ENCODE measurements around the gene MRPS11. TPM values are rescaled to one million over a fixed set of nuclear protein-coding genes. Genes with fewer than 3 reads are reported as not detected.

MRPS11 gene
- total and polyA plus RNA-seq, 10 of the 15 experiments (the other 5 are each of a cell fraction or from before 2014, with no cell fraction given) = 37.1 to 148 (median 68.7) TPM

GRCh38 chr15:88426304-88426703, 41.2 kb upstream of the MRPS11 start (continued):
- TF ChIP-seq MLLT1 (IDR thresholded peaks at IDR 0.05) = no peak

- Histone ChIP-seq H4K20me1 (ENCODE audit: control insufficient read depth, insufficient read depth) (no peaks in the 10 kb centered on the region), H3K4me2 (ENCODE audit: control insufficient read depth, insufficient read depth) (no peak overlapping the region), H2AFZ (ENCODE audit: control insufficient read depth, low read depth, low read length) (no peak overlapping the region), H3K9ac (ENCODE audit: control insufficient read depth, insufficient read depth, low read length) (no peak overlapping the region), H3K4me3 (no peak overlapping the region), H3K9me3 (replicated peaks; ENCODE audit: control insufficient read depth, insufficient read depth, low read length) (no peaks in the 10 kb centered on the region), H3K27ac (ENCODE audit: control insufficient read depth, insufficient read depth) (no peak overlapping the region), H3K27me3 (replicated peaks in 1 of 2; ENCODE audit: control insufficient read depth in 2 of 2, insufficient read depth in 2 of 2, low read length in 1 of 2) (peaks cover 2 to 8% of the 10 kb centered on the region in 2 experiments; a peak in 2 of 4 replicates), H3K4me1 (ENCODE audit: control insufficient read depth, insufficient read depth, low read length) (no peaks in the 10 kb centered on the region), H3K79me2 (ENCODE audit: control insufficient read depth, insufficient read depth, low read length) (no peaks in the 10 kb centered on the region), H3K36me3 (ENCODE audit: control insufficient read depth in 2 of 2, insufficient read depth in 2 of 2, low read length in 1 of 2) (no peaks in the 10 kb centered on the region)
- DNase-seq (ENCODE audit: low read depth, low spot score) (no peak), ATAC-seq (no peak), FAIRE-seq (no peak)
- RAD21 ChIA-PET (ENCODE audit: unreplicated experiment) = no interaction called here
- TF ChIP-seq CBX5 (IDR thresholded peaks at IDR 0.05; ENCODE audit: low read depth) = no peak
- TF ChIP-seq FOS (IDR thresholded peaks at IDR 0.05; ENCODE audit: borderline replicate concordance, extremely low read depth, insufficient read length) = no peak
- no peak for TF ChIP-seq ASH2L (IDR thresholded peaks at IDR 0.05; ENCODE audit: borderline replicate concordance, low read depth)
- no peak for TF ChIP-seq HCFC1 (IDR thresholded peaks at IDR 0.05; ENCODE audit: low read length)
- TF ChIP-seq, protein P1, sequence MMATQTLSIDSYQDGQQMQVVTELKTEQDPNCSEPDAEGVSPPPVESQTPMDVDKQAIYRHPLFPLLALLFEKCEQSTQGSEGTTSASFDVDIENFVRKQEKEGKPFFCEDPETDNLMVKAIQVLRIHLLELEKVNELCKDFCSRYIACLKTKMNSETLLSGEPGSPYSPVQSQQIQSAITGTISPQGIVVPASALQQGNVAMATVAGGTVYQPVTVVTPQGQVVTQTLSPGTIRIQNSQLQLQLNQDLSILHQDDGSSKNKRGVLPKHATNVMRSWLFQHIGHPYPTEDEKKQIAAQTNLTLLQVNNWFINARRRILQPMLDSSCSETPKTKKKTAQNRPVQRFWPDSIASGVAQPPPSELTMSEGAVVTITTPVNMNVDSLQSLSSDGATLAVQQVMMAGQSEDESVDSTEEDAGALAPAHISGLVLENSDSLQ (IDR thresholded peaks at IDR 0.05) = no peak
- TF ChIP-seq SKIL (IDR thresholded peaks at IDR 0.05; ENCODE audit: low read depth, poor library complexity, severe bottlenecking) = no peak
- POLR2A ChIA-PET = no interaction called here
- SMC1A ChIA-PET (ENCODE audit: uncharacterized antibody, unreplicated experiment) = no interaction called here
- WGBS (ENCODE audit: insufficient coverage, insufficient replicate concordance, low lambda C conversion rate, missing lambda C conversion rate) = 8% methylated on average over 9 of the region's 9 CpGs
- no TSS peak for BruUV-seq (replicated peaks)
- intact Hi-C loops (cut with micrococcal nuclease; ENCODE audit: unreplicated experiment) = no loop called here
- in situ Hi-C loops (cut with MboI) = no loop called here
- CTCF ChIA-PET = interaction anchor here (1.1 kb wide), 1 partner anchor 10 kb away, joined by 3 read pairs; no protein-coding TSS in a partner anchor
Observed at GRCh38 chr15:88428053-88428452, 39.5 kb upstream of the MRPS11 start.
